SU-DHL-6 (cell line): ENCODE results near the gene TBC1D1.
"Not testable (repeated sequence)": the region's sequence is repeated elsewhere in the genome, so short reads cannot be mapped to it uniquely, and the experiment has no call there.

Experiments
- H2AFZ ChIP-seq: fragments of 200-600 bp; sonication (generic); 2 replicates; pipeline ENCODE4 v1.6.1; 2014; ENCODE audit warnings: low read depth, mild to moderate bottlenecking, moderate library complexity, mixed read lengths, antibody characterized with exemption, low read length; ENCODE audit not compliant: severe bottlenecking
- H3F3A ChIP-seq: fragments of 200-600 bp; shearing (Covaris generic); 2 replicates; pipeline ENCODE4 v1.6.0; 2016; ENCODE audit warnings: antibody characterized with exemption, mild to moderate bottlenecking; ENCODE audit not compliant: insufficient read depth
- H3K27ac ChIP-seq: fragments of 200-600 bp; sonication (generic); 2 replicates; pipeline ENCODE4 v1.5.1; 2016; ENCODE audit warnings: low read depth, mild to moderate bottlenecking, low read length, moderate library complexity, mixed read lengths
- H3K27me3 ChIP-seq: fragments of 200-600 bp; sonication (generic), shearing (Covaris generic); 2 replicates; pipeline ENCODE4 v1.6.0; 2014; ENCODE audit warnings: mild to moderate bottlenecking, low read length
- H3K36me3 ChIP-seq: fragments of 200-600 bp; sonication (generic); 2 replicates; pipeline ENCODE4 v1.6.1; 2014; ENCODE audit warnings: mild to moderate bottlenecking, low read length, mixed read lengths
- H3K4me2 ChIP-seq: fragments of 300-600, 200-600 bp; shearing (Covaris generic), sonication (generic); 2 replicates; pipeline ENCODE4 v1.6.0; 2014; ENCODE audit warnings: low read length, low read depth, mild to moderate bottlenecking; ENCODE audit not compliant: poor library complexity, severe bottlenecking
- H3K4me3 ChIP-seq: fragments of 200-600 bp; sonication (generic); 2 replicates; pipeline ENCODE4 v1.5.1; 2014; ENCODE audit warnings: antibody characterized with exemption, low read length, mild to moderate bottlenecking, mixed read lengths; ENCODE audit not compliant: insufficient read depth, poor library complexity, severe bottlenecking
- H3K79me2 ChIP-seq: fragments of 200-600 bp; sonication (generic); 2 replicates; pipeline ENCODE4 v1.6.1; 2014; ENCODE audit warnings: mild to moderate bottlenecking, low read length, moderate library complexity; ENCODE audit not compliant: insufficient read depth
- H3K9ac ChIP-seq: fragments of 200-600 bp; sonication (generic); 2 replicates; pipeline ENCODE4 v1.7.0; 2014; ENCODE audit warnings: mild to moderate bottlenecking, low read length
- H3K9me2 ChIP-seq: fragments of 200-600 bp; sonication (generic); replicated peaks from 2 replicates; pipeline ENCODE4 v1.6.1; 2014; ENCODE audit warnings: low read length; ENCODE audit not compliant: insufficient read depth
- H3K9me3 ChIP-seq: fragments of 200-600 bp; sonication (generic); 2 replicates; pipeline ENCODE4 v1.6.1; 2014; ENCODE audit warnings: low read length, mixed read lengths; ENCODE audit not compliant: insufficient read depth
- H4K20me1 ChIP-seq: fragments of 200-600 bp; sonication (generic); 2 replicates; pipeline ENCODE4 v1.6.1; 2014; ENCODE audit warnings: low read depth, mild to moderate bottlenecking, antibody characterized with exemption, low read length, moderate library complexity, mixed read lengths
- EZH2phosphoT487 ChIP-seq: fragments of 200-600 bp; sonication (generic), shearing (Covaris generic); conservative IDR thresholded peaks from 2 replicates; pipeline ENCODE4 v1.6.1; 2018; ENCODE audit warnings: mild to moderate bottlenecking, antibody characterized with exemption, low read length, moderate library complexity, mixed read lengths
- TF ChIP-seq, protein P1 (sequence below): fragments of 200-600 bp; sonication (generic); IDR thresholded peaks from one replicate; pipeline ENCODE4 v1.5.1; 2017; ENCODE audit warnings: antibody characterized with exemption, mild to moderate bottlenecking, low read length, moderate library complexity; ENCODE audit not compliant: insufficient read depth, poor library complexity, severe bottlenecking

TBC1D1 gene

GRCh38 chr4:37971202-37971601 is 80.3 kb downstream of the TBC1D1 start:
- no peaks in the 10 kb centered on the region for H3K9me3 ChIP-seq
- H3K27me3 ChIP-seq: no peaks in the 10 kb centered on the region
- no peak overlapping the region for H3K27ac ChIP-seq
- no peaks in the 10 kb centered on the region for H3K36me3 ChIP-seq
- no peak overlapping the region for H3K9ac ChIP-seq
- no peaks in the 10 kb centered on the region for H3K9me2 ChIP-seq
- H4K20me1 ChIP-seq: no peaks in the 10 kb centered on the region
- no peak overlapping the region for H3K4me2 ChIP-seq
- H3K79me2 ChIP-seq: no peaks in the 10 kb centered on the region
- TF ChIP-seq EZH2phosphoT487: no peak
- TF ChIP-seq, protein P1, sequence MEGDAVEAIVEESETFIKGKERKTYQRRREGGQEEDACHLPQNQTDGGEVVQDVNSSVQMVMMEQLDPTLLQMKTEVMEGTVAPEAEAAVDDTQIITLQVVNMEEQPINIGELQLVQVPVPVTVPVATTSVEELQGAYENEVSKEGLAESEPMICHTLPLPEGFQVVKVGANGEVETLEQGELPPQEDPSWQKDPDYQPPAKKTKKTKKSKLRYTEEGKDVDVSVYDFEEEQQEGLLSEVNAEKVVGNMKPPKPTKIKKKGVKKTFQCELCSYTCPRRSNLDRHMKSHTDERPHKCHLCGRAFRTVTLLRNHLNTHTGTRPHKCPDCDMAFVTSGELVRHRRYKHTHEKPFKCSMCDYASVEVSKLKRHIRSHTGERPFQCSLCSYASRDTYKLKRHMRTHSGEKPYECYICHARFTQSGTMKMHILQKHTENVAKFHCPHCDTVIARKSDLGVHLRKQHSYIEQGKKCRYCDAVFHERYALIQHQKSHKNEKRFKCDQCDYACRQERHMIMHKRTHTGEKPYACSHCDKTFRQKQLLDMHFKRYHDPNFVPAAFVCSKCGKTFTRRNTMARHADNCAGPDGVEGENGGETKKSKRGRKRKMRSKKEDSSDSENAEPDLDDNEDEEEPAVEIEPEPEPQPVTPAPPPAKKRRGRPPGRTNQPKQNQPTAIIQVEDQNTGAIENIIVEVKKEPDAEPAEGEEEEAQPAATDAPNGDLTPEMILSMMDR: no peak
- H3K4me3 ChIP-seq: no peak overlapping the region
- no peak overlapping the region for H2AFZ ChIP-seq
- peaks cover 5% of the 10 kb centered on the region for H3F3A ChIP-seq

- TF ChIP-seq, protein P1: no peak
- TF ChIP-seq EZH2phosphoT487: no peak
- no peaks in the 10 kb centered on the region for H3K27me3 ChIP-seq
- peaks cover 18% of the 10 kb centered on the region for H3F3A ChIP-seq
- H2AFZ ChIP-seq: no peak overlapping the region
- no peaks in the 10 kb centered on the region for H3K9me3 ChIP-seq
- no peaks in the 10 kb centered on the region for H3K9me2 ChIP-seq
- no peak overlapping the region for H3K9ac ChIP-seq
- no peak overlapping the region for H3K27ac ChIP-seq
- no peaks in the 10 kb centered on the region for H4K20me1 ChIP-seq
- no peak overlapping the region for H3K4me2 ChIP-seq
- no peaks in the 10 kb centered on the region for H3K36me3 ChIP-seq
- H3K79me2 ChIP-seq: no peaks in the 10 kb centered on the region
- H3K4me3 ChIP-seq: no peak overlapping the region
Observed at GRCh38 chr4:37973441-37973840, 82.6 kb downstream of the TBC1D1 start.

GRCh38 chr4:37975321-37975822 is 84.5 kb downstream of the TBC1D1 start:
- not testable (repeated sequence) for H3K27ac ChIP-seq, H3K9me3 ChIP-seq

DNA sequence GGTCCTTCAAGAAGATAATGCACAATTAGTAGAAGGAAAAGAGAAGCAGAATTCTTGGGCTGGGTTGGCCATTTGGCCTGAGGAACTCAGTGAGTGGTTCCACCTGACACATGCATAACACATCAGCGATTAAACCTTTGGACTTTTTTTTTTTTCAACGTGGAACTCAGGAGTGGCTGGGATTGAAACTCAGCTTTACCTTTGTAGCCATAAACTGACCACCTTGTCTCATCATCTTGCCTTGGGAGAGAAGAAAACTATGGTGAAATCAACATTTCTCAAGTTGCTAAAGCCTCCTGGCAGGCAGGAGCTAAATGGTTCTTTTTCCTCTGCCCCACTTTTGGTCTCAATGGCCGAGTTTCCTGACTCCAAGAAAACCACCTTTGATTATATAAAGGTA is 85.6 kb downstream of the TBC1D1 start:
- H3F3A ChIP-seq: peaks cover 32% of the 10 kb centered on the region
- no peaks in the 10 kb centered on the region for H3K9me3 ChIP-seq
- H3K79me2 ChIP-seq: peaks cover 7% of the 10 kb centered on the region; the same call in 1 of the 2 replicates
- no peaks in the 10 kb centered on the region for H3K9me2 ChIP-seq
- peak overlapping the region; percentile 54 for H3K9ac ChIP-seq
- peak overlapping the region; percentile 86 for H3K4me2 ChIP-seq
- no peaks in the 10 kb centered on the region for H3K27me3 ChIP-seq
- no peaks in the 10 kb centered on the region for H3K36me3 ChIP-seq
- peak overlapping the region; percentile 51 for H3K4me3 ChIP-seq
- TF ChIP-seq, protein P1: no peak
- no peak for TF ChIP-seq EZH2phosphoT487
- no peak overlapping the region for H3K27ac ChIP-seq
- peak overlapping the region; percentile 70 for H2AFZ ChIP-seq
- peaks cover 13% of the 10 kb centered on the region for H4K20me1 ChIP-seq

More at GRCh38 chr4:37975321-37975822, 84.5 kb downstream of the TBC1D1 start:
- H2AFZ ChIP-seq, H3K4me3 ChIP-seq, H3K27me3 ChIP-seq, H3K79me2 ChIP-seq, H3K36me3 ChIP-seq, H3K9ac ChIP-seq, H4K20me1 ChIP-seq, H3K9me2 ChIP-seq, H3K4me2 ChIP-seq: not testable (repeated sequence)
- H3F3A ChIP-seq: peaks cover 31% of the 10 kb centered on the region
